RPMI8226 (cell line): ENCODE measurements around the gene MNT.
"Not testable (repeated sequence)": the region's sequence is repeated elsewhere in the genome, so short reads cannot be mapped to it uniquely, and the experiment has no call there.

Experiments
- DNase-seq: peaks from one replicate; pipeline ENCODE4 v3.0.0-alpha.2; 2015

The MNT gene

GRCh38 chr17:2400877-2401425 lies at the start of gene MNT:
Gene MNT (minus strand): TSS chr17:2401060. CDS start chr17:2400712, 348 bp downstream.
- DNase-seq, result peak; percentile 92

- no peak for DNase-seq
Measured at GRCh38 chr17:2450016-2450650, 49.3 kb upstream of the MNT start.

- no peak for DNase-seq
Measured at GRCh38 chr17:2449486-2449885, 48.6 kb upstream of the MNT start.

GRCh38 chr17:2447479-2447878 lies 46.6 kb upstream of the MNT start:
- DNase-seq, result not testable (repeated sequence)

GRCh38 chr17:2445638-2446037 lies 44.8 kb upstream of the MNT start:
- no peak for DNase-seq

GRCh38 chr17:2444382-2444781 lies 43.5 kb upstream of the MNT start:
- DNase-seq, result no peak

- DNase-seq, result no peak
Measured at GRCh38 chr17:2442166-2442565, 41.3 kb upstream of the MNT start.

GRCh38 chr17:2440930-2441329 lies 40.1 kb upstream of the MNT start:
- DNase-seq, result no peak

- not testable (repeated sequence) for DNase-seq
Measured at GRCh38 chr17:2439997-2440396, 39.1 kb upstream of the MNT start.

GRCh38 chr17:2438823-2439222 lies 38.0 kb upstream of the MNT start:
- no peak for DNase-seq

- no peak for DNase-seq
Measured at GRCh38 chr17:2436316-2436905, 35.6 kb upstream of the MNT start.

GRCh38 chr17:2435862-2436261 lies 35.0 kb upstream of the MNT start:
- DNase-seq, result no peak

- no peak for DNase-seq
Measured at GRCh38 chr17:2435181-2435741, 34.4 kb upstream of the MNT start.

GRCh38 chr17:2433696-2434095 lies 32.8 kb upstream of the MNT start:
- DNase-seq, result no peak

- DNase-seq, result no peak
Measured at GRCh38 chr17:2427910-2428309, 27.1 kb upstream of the MNT start.

GRCh38 chr17:2427215-2427614 lies 26.4 kb upstream of the MNT start:
- DNase-seq, result no peak

GRCh38 chr17:2423271-2423670 lies 22.4 kb upstream of the MNT start:
- no peak for DNase-seq

GRCh38 chr17:2421315-2422147 lies 20.7 kb upstream of the MNT start:
- no peak for DNase-seq

- DNase-seq, result no peak
Measured at GRCh38 chr17:2420176-2420575, 19.3 kb upstream of the MNT start.

GRCh38 chr17:2419486-2419885 lies 18.6 kb upstream of the MNT start:
- no peak for DNase-seq

- no peak for DNase-seq
Measured at GRCh38 chr17:2418572-2418971, 17.7 kb upstream of the MNT start.

GRCh38 chr17:2416010-2416734 lies 15.3 kb upstream of the MNT start:
- DNase-seq, result peak; percentile 68

GRCh38 chr17:2415081-2415480 lies 14.2 kb upstream of the MNT start:
- DNase-seq, result no peak
